Urinary bladder (tissue), 4 donors: ENCODE results near the gene DHDDS. TPM values are rescaled to one million over a fixed set of nuclear protein-coding genes. Genes with fewer than 3 reads are reported as not detected.
"Not testable (repeated sequence)": the region's sequence is repeated elsewhere in the genome, so short reads cannot be mapped to it uniquely, and the experiment has no call there.

Source experiments
- DNase-seq: peaks from one replicate; pipeline ENCODE4 v3.0.0-alpha.2; 2015; ENCODE audit errors: extremely low spot score
- H3K27ac ChIP-seq: one replicate; pipeline ENCODE4 v1.5.1; 2013; ENCODE audit warnings: low read depth, mild to moderate bottlenecking, moderate library complexity
- H3K36me3 ChIP-seq: one replicate; pipeline ENCODE4 v1.6.1; 2013; ENCODE audit warnings: mild to moderate bottlenecking, moderate library complexity; ENCODE audit not compliant: insufficient read depth
- H3K4me1 ChIP-seq: one replicate; pipeline ENCODE4 v1.6.1; 2013; ENCODE audit warnings: mild to moderate bottlenecking, moderate library complexity; ENCODE audit not compliant: insufficient read depth
- H3K4me3 ChIP-seq: one replicate; pipeline ENCODE4 v1.5.1; 2013; ENCODE audit warnings: low read depth, low read length
- WGBS: extraction: QIAGEN DNeasy Blood & Tissue Kit; methylation state at CpG from one replicate; pipeline ENCODE4 v1.1.7; 2013; 5-methylcytosine and 5-hydroxymethylcytosine counted together
- polyA plus RNA-seq: library from polyadenylated mRNA; stranded (reverse); fragments of 200-250 nt; gene quantifications from one replicate; pipeline ENCODE4 v1.2.3, GENCODE V29; 2013
- total RNA-seq: library from RNA; depleted of rRNA; stranded (reverse); fragments of >200 nt; gene quantifications from one replicate; pipeline ENCODE4 v1.2.3, GENCODE V29; 2014
- donor health status: healthy with polysubstance abuse.
- donor health status: healthy.

Gene DHDDS
- total and polyA plus RNA-seq, 2 donors = 25.4 to 30.0 TPM

DNA sequence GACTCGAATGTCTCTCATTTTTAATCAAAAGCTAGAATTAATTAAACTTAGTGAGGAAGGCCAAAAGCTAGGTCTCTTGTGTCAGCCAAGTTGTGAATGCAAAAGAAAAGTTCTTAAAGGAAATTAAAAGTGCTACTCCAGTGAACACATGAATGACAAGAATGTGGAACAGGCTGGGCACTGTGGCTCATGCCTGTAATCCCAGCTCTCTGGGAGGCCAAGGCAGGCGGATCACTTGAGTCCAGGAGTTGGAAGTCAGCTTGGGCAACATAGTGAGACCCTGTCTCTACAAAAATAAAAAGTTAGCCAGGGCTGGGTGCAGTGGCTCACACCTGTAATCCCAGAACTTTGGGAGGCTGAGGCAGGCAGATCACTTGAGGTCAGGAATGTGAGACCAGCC lies 78.6 kb downstream of the DHDDS start:
- H3K36me3 ChIP-seq, H3K4me3 ChIP-seq, DNase-seq, H3K4me1 ChIP-seq, H3K27ac ChIP-seq: not testable (repeated sequence)
- 63% methylated on average over 2 of the region's 2 CpGs for WGBS

DNA sequence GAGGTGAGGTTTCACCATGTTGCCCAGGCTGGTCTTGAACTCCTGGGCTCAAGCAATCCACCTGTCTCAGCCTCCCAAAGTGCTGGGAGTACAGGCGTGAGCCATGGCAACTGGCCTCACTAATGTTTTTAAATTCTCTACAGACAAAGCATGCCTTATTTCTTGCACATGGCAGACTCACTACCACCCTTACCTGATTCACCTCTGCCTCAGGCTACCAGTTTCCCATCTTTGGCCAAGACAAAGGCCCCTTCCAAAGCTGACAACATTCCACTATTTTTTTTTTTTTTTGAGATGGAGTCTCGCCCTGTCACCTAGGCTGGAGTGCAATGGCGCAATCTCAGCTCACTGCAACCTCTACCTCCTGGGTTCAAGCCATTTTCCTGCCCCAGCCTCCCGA lies 83.7 kb downstream of the DHDDS start:
- not testable (repeated sequence) for DNase-seq, H3K36me3 ChIP-seq, H3K27ac ChIP-seq, H3K4me1 ChIP-seq, H3K4me3 ChIP-seq
- 85% methylated on average over 4 of the region's 4 CpGs for WGBS

DNA sequence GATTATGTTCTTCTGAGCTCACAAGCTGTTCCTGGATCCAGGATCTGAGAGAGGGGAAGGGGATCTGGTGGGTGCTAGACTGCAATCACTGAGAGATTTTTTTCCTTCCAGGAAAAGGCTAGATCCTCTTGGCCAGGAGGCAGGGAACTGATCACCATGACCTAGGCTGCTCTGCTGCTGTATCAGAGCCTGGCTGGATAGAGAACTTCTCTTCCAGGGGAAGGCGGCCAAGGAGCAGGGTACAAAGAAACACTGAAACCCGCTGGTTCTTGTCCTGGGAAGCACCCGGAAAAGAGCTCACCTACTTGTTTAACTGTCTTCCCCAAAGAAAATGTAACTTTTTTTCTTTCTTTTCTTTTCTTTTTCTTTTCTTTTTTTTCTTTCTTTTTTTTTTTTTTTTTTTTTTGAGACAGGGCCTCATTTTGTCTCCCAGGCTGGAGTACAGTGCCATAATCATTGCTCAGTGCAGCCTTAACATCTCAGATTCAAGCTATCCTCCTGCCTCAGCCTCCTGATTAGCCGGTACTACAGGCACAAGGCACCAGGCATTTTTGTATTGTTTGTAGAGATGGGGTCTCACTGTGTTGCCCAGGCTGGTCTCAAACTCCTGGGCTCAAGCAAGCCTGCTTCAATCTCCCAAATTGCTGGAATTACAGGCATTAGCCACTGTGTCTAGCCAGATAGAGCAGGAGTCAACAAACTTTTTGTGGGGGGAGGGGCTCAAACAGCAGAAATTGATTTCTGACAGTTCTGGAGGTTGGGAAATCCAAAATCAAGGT lies 85.1 kb downstream of the DHDDS start:
- Histone ChIP-seq H3K36me3 (no peaks in the 10 kb centered on the region), H3K4me1 (no peaks in the 10 kb centered on the region), H3K27ac (no peak overlapping the region), H3K4me3 (no peak overlapping the region)
- WGBS = 87% methylated on average over 4 of the region's 4 CpGs
- DNase-seq = no peak

GRCh38 chr1:26517766-26518049 lies 85.6 kb downstream of the DHDDS start:
- Histone ChIP-seq H3K27ac (no peak overlapping the region), H3K4me3 (no peak overlapping the region), H3K36me3 (no peaks in the 10 kb centered on the region), H3K4me1 (no peaks in the 10 kb centered on the region)
- WGBS = 67% methylated on average over 1 of the region's 1 CpG
- no peak for DNase-seq

DNA sequence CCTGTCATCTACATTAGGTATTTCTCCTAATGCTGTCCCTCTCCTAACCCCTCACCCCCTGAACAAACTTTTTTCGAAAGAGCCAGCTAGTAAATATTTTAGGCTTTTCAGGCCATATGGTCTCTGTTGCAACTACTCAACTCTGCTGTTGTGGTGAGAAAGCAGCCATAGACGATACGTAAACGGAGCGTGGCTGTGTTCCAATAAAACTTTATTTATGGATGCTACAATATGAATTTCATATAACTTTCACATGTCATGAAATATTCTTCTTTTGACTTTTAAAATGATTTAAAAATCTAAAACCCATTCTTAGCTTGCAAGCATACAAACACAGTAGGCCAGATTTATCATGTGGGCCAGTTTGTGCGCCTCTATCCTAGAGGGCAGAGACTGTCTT lies 86.2 kb downstream of the DHDDS start:
- 64% methylated on average over 6 of the region's 6 CpGs for WGBS
- no peak overlapping the region for H3K4me3 ChIP-seq
- H3K4me1 ChIP-seq = no peaks in the 10 kb centered on the region
- no peak for DNase-seq
- no peaks in the 10 kb centered on the region for H3K36me3 ChIP-seq
- no peak overlapping the region for H3K27ac ChIP-seq

- WGBS = 81% methylated on average over 5 of the region's 5 CpGs
- no peaks in the 10 kb centered on the region for H3K36me3 ChIP-seq
- no peak for DNase-seq
- no peak overlapping the region for H3K4me3 ChIP-seq
- no peak overlapping the region for H3K27ac ChIP-seq
- no peaks in the 10 kb centered on the region for H3K4me1 ChIP-seq
These were observed 88.2 kb downstream of the DHDDS start for GRCh38 chr1:26520339-26520738.

Other genes with a start within 250 kb of the DHDDS start
- not detected for gene CATSPER4, start 241.7 kb upstream of the DHDDS start, total RNA-seq
- not detected for gene CATSPER4, start 241.7 kb upstream of the DHDDS start, polyA plus RNA-seq
- 13.5 TPM for gene CEP85, start 198.1 kb upstream of the DHDDS start, total RNA-seq
- 4.3 TPM for gene CEP85, start 198.1 kb upstream of the DHDDS start, polyA plus RNA-seq
- gene SH3BGRL3, start 152.2 kb upstream of the DHDDS start, total RNA-seq = 12.3 TPM
- gene SH3BGRL3, start 152.2 kb upstream of the DHDDS start, polyA plus RNA-seq = 123 TPM
- 3.5 TPM for gene UBXN11, start 125.7 kb upstream of the DHDDS start, total RNA-seq
- gene UBXN11, start 125.7 kb upstream of the DHDDS start, polyA plus RNA-seq = 12.2 TPM
- gene CD52, start 114.4 kb upstream of the DHDDS start, total RNA-seq = 3.3 TPM
- gene CD52, start 114.4 kb upstream of the DHDDS start, polyA plus RNA-seq = 17.0 TPM
- gene CRYBG2, start 78.2 kb upstream of the DHDDS start, total RNA-seq = 1.5 TPM
- 3.3 TPM for gene CRYBG2, start 78.2 kb upstream of the DHDDS start, polyA plus RNA-seq
- gene ZNF683, start 59.6 kb upstream of the DHDDS start, total RNA-seq = not detected
- gene ZNF683, start 59.6 kb upstream of the DHDDS start, polyA plus RNA-seq = 0.19 TPM
- gene LIN28A, start 21.5 kb upstream of the DHDDS start, total RNA-seq = not detected
- not detected for gene LIN28A, start 21.5 kb upstream of the DHDDS start, polyA plus RNA-seq
- 557 TPM for gene HMGN2, start 40.1 kb downstream of the DHDDS start, total RNA-seq
- gene HMGN2, start 40.1 kb downstream of the DHDDS start, polyA plus RNA-seq = 519 TPM
- gene RPS6KA1, start 97.4 kb downstream of the DHDDS start, total RNA-seq = 8.9 TPM
- 7.7 TPM for gene RPS6KA1, start 97.4 kb downstream of the DHDDS start, polyA plus RNA-seq